GM21447 (cell line): Measurements from ENCODE around the gene DCLK2.
"Not testable (repeated sequence)": the region's sequence is repeated elsewhere in the genome, so short reads cannot be mapped to it uniquely, and the experiment has no call there.

Experiments used
- ATAC-seq: cut with Tn5 transposase; IDR thresholded peaks from one replicate; pipeline ENCODE4 v1.9.1; 2021; ENCODE audit not compliant: unreplicated experiment

The DCLK2 gene

DNA sequence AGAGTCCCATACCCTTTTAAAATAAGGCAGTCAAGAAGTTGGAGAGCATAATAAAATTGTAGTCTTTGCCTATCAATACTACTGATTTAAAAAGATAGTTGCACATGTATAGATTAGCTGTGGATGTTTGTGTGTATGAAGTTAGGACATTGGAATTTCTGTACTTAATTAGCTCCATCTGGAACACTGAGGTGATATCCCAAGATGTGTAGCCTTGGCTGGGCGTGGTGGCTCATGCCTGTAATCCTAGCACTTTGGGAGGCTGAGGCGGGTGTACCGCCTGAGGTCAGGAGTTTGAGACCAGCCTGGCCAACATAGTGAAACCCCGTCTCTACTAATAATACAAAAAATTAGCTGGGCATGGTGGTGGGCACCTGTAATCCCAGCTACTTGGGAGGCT is 119.0 kb downstream of the DCLK2 start:
- ATAC-seq: not testable (repeated sequence)

DNA sequence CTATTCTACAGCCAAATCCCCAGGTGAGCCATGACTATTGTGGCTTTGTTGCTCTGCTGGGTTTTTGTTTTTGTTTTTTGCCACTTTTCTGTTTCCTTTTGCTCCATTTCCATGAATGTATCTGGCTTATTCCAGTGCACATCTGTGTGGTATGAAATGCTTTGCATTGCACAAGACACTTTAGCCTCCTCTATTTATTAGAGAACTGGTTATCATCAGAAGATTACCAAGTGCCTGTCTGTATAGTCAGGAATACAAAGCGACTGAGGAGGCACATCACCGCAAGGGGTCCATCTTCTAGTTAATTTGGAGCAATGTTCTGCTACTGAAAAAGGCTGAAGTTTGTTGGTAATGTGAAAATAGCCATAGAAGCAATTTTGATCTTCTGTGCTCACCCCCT is 120.8 kb downstream of the DCLK2 start:
- ATAC-seq: no peak

DNA sequence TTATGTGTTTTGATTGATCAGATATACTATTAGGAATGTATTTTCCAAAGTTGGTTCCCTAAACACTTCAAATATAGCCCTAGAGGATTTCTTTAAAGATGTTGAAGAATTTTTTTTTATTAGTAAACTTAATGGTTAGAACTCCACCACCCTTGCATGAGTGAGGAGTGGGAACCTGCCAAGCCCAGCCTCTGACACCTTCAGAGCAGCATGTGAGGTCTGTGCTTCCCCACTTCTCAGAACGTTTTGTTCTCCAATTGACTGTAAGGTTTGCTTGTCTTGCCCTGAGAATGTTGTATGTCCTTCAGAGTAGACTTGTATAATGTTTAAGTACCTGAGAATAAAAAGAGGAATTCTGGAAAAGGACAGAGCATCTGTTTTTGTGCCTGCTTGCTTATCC is 126.8 kb downstream of the DCLK2 start:
- ATAC-seq: no peak

DNA sequence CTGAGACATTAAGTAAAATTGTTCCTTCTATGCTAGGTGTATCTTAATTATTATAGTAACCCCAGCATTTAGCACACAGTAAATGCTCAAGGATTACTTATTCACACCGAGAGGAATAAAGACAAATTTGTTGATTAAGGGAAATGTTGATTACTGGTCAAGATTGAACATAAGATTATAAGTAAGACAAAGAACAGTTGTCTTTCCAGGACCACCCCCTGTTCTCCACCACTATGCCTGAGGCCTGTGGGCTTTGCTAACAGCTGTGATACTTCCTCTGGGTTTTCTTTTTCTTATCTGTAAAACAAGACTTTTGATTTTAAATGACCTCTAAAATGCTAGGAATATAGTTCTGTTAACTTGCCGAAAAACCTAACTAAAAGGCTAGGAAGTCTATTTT is 128.0 kb downstream of the DCLK2 start:
- ATAC-seq: no peak

DNA sequence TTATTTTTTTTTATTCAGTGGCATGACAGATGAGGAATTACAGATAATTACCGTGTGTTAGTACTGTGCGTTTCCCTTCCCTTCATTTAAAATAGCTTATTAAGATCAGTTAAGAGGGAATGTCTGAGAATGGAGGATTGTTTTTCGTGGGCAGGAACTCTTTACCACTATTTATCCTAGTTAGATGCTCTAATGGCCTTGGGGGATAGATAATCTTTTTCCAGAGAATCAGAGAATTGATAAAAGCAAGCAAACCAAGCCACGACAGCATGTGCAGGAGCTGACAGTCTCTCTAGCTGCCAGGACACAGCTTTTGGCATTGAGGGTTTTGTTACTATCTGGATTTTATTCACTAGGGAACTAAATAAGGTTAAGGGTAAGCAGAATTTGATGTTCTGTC is 128.7 kb downstream of the DCLK2 start:
- no peak for ATAC-seq

DNA sequence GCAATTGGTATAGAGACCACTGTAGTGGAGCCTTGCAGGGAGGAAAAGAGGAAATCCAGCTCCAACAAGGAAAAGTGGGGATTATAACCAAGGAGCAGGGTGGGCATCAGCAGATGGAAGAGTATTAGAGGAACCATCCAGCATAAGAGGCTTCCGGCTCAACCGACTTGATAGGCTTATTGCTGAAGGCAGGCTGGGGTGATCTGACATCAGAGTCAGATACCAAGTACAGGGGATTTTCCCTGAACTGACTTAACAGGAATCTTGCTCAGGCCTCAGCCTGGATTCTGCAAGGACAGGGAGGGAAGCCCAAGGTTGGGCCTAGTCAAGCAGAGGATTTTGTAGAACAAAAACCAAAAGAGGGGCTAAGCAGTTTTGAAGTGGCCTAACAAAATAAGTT is 129.6 kb downstream of the DCLK2 start:
- no peak for ATAC-seq

DNA sequence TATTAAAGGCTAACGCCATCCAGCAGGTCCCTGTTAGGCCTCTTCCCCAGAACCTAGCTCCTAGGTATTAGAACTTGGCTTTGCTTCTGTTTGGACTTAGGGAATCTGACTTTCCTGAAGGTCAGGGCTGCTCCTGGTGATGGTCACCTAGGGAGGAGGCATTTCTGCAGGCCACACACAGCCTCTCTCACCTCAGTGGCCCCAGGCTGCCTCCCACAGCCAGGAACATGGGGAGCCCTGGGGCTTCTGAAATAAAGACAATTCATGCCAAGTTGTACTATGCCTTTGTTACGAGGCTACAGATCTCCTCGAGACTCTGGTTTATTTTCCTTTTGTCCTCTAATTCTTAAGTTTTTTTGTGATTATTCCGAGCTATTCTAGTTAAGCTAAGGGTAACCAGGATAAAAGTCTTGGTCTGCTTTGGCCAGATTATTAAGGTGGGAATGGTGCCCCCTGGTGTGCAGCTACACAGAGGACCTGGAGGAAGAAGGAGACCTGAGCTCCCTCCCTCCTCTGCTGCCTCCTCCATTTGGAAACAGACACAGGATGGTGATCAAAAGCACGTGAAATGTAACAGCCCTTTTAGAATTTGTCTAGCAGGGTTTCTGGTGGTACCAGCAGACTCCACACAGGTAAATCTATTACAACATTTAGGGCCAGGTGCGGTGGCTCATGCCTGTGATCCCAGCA is 131.0 kb downstream of the DCLK2 start:
- no peak for ATAC-seq

DNA sequence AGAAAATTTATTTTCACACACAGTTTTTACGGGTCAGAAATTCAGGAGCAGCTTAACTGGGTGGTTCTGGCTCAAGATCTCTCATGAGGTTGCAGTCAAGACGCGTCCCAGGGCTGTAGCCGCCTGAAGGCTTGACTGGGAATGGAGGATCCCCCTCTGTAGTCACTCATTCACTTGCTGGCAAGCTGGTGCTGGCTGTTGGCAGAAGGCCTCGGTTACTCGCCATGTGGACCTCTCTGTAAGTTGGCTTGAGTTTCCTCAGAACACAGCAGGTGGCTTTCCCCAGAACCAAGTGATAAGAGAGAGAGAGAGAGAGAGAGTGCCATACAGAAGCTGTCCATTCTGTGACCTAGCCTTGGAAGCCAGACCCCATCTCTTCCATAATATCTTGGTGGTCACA is 132.8 kb downstream of the DCLK2 start:
- ATAC-seq: no peak

DNA sequence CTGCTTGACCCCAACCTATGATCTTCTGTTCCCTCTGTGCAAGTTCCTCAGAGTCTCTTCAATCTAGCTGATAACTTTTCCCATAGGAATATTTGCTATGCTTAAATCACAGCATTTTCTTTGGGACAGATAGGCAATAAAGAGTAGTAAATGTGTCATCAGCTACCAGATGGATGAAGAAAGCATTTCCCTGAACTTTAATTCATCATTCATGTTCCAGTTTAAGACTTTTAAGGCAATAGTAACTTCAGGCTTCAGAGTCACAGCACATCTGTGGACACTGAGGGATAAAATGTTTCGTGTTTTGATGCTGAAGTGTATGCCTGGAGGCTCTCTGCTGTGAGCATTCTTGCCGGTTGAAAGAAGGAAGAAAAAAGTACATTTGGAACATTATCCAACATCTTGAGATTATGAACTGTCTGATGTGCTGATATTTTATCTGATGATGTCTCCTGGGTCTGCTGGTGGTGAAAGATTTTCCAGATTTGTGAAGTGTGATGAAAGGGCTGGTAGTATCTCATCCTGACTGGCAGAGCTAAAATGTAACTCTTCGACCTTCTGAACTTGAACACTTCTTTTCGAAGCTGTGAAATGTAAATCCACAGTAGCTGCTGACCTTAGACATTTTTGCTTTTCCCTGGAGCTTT is 133.7 kb downstream of the DCLK2 start:
- ATAC-seq: no peak

DNA sequence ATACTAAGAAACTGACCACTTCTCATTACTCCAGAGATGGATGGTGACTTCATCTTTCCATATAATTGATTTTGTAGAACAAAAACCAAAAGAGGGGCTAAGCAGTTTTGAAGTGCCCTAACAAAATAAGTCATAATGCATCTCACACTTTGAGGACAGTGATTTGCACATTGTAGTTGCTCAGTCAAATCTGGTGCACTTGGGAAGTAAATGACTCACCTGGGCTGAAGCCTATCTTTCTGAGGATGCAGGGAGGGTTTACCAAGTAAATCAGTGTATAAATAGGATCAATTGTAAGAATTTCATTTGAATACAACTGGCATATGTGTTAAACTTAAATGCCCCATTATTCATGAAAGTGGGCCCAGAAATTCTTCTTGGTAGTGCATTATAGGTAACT is 134.2 kb downstream of the DCLK2 start:
- ATAC-seq: no peak

DNA sequence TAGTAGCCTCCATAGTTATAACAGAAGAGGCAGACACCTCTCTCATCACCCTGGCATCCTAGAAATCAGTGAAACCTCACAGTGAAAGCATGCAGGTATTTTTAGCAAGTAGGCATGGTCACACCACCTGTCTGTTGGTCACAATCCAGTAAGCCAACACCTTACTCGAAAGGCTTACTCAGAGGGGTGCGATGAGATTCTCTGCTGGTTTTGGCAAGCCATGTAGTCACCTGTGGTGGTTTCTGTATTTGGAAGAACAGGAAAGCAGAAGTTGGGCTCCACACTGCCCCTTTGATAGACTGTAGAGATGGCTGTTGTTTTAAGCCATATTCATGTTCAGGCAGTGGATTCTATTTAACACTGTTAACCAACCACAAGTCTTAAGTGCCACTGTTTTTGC is 134.7 kb downstream of the DCLK2 start:
- no peak for ATAC-seq

DNA sequence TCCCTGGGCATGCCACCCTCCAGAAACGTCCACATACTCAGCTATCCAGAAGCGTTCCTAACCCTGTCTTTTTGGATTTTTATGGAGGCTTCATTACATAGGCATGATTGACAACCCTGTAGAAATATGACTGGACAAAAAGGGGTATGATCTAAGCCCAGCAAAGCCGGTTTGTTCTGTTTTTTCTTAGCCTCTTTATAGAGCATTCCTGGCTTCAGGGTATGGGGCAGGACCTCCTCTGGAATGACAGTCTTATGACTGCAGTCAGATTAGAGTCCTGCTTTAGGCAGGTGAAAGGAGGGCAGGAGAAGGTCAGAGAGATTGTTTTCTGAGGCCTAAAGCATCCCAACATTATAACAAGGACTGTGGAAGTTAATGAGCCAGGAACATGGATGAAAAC is 137.4 kb downstream of the DCLK2 start:
- ATAC-seq: no peak

DNA sequence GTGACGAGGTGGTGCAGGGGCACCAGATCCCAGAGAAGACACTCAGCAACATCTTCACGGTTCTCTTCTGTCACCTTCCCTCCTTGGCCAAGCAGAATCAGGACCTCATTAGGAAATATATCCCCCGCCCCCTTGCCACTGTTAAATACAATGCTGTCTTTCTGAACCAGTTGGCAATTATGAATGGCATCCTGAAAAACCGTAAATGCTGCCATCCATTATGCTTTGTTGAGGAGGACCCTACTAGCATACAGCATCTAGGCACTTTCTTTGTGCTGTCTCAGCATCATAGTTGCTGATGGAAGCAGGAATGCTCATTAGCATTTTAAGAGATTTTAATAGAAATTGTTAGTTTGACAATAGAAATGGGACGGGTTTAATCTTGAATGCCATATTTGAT is 138.5 kb downstream of the DCLK2 start:
- ATAC-seq: no peak

DNA sequence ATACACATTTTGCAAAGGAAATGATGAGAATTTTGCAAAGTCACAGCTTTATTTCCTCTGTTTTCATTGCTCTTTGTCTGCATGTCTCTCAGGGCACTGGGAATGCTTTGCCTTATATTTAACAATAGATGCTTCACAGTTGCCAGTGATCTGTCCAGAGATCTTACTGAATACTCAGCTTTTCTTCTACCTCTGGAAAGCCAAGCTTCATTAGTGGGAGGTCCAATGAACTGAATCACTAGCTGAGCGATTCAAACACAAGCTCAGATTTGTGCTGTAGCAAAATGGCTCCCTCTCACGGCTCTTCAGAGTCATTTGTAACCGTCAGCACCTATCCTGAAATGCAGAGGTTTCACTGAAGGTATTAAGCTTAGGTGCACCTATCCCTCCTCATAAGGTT is 138.9 kb downstream of the DCLK2 start:
- no peak for ATAC-seq

DNA sequence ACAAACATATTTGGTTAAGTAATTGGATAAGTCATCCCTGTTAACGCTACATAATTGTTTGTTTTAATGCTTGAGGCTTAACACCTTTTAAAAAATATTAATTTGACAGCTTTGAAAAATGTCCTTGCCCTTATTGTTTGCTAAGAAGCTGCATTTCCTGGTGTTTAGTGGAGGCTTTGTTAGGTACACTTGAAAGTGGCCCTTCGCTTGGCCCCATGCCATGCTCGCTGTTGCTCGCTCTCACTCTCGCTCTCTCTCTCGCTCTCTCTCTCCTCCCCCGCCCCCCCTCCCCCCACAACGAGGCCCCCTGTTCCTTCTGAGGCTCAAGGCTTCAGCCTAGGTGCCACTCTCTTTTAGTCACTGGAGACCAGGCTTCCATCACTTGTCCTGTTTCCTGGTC is 139.6 kb downstream of the DCLK2 start:
- no peak for ATAC-seq

DNA sequence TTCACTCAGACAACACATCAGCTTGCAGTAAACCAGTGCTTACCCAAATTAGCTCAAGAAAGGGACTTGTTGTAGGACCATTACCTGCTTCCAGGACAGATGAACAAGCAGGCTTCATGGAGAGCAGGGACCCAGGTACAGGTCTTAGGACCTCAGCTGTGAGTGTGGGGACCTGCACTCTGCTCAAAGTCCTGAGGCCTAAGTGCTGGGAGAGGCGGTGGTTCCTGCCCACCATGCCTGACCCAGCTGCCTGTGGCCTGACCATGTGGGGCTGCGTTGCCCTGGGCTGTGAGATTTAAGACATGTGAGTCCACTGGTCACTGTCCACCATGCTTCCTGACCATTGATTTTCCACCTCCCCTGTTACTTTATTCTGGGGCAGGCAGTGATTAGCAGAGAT is 140.2 kb downstream of the DCLK2 start:
- ATAC-seq: no peak

DNA sequence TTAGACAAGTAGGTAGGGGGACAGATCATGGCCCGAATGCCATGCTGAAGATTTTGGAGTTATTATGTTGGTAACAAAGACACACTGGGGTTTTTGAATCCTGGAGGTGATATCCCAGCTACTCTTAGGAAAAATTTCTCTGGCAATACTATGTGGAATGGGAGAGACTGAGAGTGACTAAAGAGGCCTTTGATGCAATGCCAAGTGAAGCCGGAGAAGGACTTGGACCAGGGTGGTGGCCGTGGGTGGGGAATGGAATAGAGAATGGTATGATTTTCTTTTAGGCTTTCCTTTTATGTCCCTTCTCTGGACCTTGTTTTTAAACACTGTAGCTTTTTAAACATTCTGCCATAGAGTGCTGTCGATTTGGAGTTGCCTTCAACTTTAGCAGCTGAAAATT is 141.6 kb downstream of the DCLK2 start:
- no peak for ATAC-seq

DNA sequence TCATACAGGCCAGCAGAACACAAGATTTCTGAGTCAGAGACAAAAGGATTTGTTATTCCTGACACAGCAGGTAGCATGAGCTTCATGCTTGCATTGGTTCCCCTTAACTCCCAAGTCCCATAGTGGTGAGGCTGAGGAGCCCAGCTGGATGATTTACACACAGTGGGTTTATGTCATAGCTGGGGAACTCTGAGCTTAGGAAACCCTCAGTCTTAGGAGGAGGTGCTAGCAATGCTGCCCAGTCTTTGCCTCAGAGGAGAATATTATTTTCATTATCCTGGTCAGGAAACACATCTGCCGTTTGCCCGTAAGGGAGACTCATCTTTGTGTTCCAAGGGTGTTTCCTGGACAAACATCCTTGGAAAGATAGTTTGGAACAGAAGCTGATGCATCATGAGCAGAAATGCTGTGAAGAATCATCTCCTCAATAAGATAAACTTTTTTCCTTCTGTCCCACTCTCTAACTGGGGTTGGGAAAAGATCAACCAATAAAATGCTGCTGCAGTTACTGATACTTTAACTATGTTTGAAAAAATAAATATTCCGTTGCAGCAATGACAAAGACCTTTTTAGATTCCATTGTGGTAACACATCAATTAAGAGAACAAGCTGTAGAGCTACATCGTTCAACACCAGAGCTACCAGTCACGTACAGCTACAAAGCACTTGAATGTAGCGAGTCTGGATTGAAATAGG is 146.8 kb downstream of the DCLK2 start:
- no peak for ATAC-seq

DNA sequence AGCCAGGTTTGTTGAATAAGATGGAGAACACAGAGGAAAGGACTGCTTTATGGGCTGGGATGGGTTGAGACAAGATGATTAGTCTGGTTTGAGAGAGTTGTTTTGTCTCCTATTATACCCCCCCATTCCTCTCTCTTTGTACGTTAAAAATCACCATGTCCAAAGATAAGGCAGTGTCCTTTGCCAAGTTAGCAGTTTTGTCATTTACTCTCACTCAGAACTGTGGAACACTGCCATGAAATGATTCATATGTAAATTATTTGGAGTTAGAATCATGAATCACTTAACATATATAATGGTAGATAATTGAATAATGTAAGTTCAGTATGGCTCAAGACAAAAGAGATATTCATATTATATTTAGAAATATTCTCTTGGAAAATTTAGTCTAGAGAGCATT is 151.3 kb downstream of the DCLK2 start:
- no peak for ATAC-seq

DNA sequence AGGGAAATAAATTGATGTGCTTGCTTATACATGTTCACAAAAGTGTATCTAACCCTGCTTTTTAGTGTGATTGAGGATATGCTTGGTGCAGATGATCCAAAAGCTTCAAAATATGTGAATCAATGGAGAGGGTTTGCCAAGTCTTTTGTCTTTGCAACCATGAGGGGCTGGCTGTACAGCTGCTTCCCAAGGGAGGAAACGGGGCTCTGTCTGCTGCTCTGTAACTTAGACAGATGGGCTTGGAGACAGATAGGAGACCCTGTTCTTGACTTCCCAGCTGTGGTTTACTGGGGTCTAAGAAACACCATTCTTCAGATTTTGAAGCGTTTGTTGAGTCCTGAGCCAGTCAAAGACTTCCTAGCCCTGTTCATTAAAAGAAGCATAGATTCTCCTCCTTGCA is 152.3 kb downstream of the DCLK2 start:
- ATAC-seq: no peak

DNA sequence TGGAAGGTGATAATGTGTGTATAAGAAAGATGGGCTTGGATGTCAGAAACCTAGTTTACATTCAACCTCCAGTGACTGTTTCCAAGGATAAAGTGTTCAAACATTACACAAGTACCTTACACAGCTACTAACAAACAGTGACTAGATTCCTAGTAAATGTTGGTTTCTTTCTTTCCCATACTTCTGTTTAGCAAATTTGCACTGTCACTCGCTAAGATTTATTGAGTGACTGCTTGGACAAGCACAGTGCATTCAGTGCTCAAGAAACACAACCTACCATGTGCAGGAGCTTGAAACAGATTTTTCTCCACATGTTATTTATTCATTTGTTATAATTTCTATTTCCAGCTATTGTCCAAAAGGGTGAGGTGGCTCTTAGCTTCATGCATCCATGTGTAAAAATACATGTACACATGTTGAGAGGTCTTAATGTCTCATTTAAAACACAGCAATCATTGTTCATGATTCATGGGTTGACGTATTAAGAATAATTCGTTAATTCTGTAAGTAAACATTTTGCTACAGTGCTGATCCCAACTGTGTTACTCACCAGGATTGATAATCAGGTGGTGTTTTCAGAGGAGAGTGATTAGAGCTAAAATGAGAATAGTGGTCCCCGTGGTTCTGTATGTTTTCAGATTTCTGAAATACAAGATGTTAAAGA is 153.0 kb downstream of the DCLK2 start:
- no peak for ATAC-seq

DNA sequence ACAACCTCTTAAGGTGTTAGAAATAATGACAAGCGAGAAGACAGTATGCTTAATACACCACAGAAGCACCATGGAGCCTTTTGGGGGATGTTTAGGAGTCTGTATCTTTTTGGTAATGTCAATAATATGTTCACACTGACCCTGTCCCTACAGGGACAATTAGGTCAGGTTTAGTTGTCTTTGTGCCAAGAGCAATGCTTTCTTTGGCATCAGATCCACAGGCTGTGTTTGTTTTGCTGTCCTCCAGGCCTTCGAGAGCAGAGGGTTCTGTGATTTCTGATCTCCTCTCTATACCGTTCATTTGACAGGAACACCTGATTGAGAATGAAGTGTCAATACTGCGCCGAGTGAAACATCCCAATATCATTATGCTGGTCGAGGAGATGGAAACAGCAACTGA is 153.8 kb downstream of the DCLK2 start:
- ATAC-seq: no peak
